NK-92 (cell line): Measurements from ENCODE around the gene KIR2DL1.
"Not testable (repeated sequence)": the region's sequence is repeated elsewhere in the genome, so short reads cannot be mapped to it uniquely, and the experiment has no call there.

Experiments used
- DNase-seq: peaks from one replicate; lab custom pipeline; 2025; ENCODE audit not compliant: unreplicated experiment; lab: John Stamatoyannopoulos, UW

The KIR2DL1 gene

DNA sequence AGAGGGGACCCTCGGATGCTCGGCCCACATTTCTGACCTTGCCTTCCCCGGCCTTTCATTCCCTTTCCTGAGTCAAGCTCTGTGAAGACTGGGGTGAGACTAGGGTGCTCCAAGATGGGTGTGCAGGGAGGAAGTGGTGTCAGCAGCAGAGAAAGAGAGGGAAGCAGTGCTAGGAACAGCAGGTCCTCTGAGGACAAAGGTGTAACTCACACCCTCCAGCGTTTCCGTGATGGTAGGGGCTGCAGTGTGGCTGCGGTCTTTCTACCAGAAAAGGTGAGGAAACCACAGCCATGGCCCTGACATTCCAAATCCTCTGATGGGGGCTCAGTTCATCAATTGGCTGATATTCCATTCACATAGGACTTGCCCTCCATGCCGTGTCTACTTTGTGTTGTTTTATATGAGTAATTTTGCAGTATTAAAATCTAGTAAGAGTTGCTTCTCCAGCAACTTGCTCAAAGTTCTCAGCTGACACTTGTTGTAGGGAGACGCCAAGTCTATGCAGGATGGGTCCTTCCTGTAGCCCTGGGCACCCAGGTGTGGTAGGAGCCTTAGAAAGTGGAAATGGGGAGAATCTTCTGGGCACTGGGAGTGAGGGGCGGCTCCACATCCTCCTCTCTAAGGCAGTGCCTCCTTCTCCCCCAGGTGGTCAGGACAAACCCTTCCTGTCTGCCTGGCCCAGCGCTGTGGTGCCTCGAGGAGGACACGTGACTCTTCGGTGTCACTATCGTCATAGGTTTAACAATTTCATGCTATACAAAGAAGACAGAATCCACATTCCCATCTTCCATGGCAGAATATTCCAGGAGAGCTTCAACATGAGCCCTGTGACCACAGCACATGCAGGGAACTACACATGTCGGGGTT is 48.3 kb downstream of the KIR2DL1 start:
- no peak for DNase-seq

DNA sequence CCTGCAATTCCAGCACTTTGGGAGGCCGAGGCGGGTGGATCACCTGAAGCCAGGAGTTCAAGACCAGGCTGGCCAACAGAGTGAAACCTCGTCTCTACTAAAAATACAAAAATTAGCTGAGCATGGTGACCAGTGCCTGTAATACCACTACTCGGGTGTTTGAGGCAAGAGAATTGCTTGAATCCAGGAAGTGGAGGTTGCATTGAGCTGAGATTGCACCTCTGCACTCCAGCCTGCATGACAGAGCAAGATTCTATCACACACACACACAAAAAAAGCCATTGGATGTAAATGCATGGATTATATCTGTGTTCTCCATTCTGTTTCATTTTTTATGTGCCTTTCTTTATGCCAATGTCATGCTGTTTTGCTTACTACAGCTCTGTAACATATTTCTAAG is 54.8 kb downstream of the KIR2DL1 start:
- DNase-seq, result not testable (repeated sequence)

GRCh38 chr19:54825326-54825725 is 55.7 kb downstream of the KIR2DL1 start:
- not testable (repeated sequence) for DNase-seq

DNA sequence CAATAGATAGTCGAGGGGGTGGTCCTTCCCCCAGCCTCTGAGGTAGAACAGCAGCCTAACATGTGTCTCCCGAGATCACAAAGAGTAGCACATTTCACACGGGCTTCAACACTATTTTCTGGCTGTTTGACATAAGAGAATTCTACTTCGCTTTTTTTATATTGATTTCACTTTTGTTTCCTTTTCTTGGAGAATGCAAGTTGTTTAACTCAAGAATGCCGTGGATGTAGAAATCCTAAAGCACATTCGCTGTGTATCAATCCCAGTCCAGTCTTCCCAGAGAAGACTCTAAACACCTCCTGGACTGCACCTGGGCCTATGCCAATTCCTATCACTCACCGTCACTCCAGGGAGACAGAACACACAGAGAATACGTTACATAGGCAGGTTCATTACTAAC is 58.5 kb downstream of the KIR2DL1 start:
- not testable (repeated sequence) for DNase-seq

DNA sequence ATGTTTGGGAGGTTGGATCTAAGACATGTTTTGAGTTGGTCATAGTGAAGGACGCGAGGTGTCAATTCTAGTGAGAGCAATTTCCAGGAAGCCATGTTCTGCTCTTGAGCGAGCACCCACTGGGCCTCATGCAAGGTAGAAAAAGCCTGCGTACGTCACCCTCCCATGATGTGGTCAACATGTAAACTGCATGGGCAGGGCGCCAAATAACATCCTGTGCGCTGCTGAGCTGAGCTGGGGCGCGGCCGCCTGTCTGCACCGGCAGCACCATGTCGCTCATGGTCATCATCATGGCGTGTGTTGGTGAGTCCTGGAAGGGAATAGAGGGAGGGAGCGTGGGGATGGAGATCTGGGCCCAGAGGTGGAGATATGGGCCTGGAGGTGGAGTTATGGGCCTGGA is 62.9 kb downstream of the KIR2DL1 start, which contains the start of gene KIR2DS4:
KIR2DS4 (plus strand) TSS at position 181 of the 400 bp plus-strand sequence.
- not testable (repeated sequence) for DNase-seq
